ENCODE results near the gene TLCD3B.
"Not testable (repeated sequence)": the region's sequence is repeated elsewhere in the genome, so short reads cannot be mapped to it uniquely, and the experiment has no call there.

TLCD3B gene

GRCh38 chr16:30025156-30025555 lies 5.9 kb downstream of the TLCD3B start:
- no peak for DNase-seq

DNA sequence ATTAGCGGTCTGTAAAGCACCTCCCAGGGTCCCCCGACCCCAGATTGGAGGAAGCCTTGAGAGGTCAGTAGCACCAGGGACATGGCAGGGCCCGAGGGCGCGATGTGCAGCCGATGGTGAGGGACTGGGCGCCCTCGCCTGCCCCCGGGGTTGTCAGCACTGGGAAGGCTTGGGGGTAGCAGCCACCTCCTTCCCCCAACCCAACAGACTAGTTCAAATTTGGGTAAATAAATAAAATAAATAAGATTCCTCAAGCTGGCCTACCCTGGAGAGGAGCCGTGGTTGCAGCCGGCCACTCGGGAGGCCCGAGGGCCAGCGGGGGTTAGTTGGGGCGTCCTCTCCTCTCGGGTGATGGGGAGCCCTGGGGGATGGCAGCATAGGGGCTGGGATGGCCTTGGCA lies 6.6 kb downstream of the TLCD3B start:
- no peak for DNase-seq

DNA sequence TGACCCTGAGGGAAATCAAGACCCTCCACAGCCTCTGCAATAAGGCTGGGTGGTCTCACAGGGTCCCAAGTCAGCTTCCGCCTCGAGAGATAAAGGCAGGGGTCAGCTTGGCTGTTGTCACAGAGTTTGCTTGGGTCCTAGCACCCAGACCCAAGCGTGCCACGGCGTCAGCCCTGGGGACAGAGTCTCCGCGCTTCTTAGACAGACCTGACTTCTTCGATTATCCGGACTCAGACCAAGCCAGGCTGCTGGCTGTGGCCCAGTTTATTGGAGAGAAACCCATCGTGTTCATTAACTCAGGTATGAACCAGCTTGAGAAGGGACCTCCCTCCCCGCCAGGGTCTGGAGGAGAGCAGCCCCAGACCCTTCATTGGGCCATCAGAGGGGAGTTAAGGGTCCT lies 7.5 kb downstream of the TLCD3B start:
- no peak for DNase-seq

DNA sequence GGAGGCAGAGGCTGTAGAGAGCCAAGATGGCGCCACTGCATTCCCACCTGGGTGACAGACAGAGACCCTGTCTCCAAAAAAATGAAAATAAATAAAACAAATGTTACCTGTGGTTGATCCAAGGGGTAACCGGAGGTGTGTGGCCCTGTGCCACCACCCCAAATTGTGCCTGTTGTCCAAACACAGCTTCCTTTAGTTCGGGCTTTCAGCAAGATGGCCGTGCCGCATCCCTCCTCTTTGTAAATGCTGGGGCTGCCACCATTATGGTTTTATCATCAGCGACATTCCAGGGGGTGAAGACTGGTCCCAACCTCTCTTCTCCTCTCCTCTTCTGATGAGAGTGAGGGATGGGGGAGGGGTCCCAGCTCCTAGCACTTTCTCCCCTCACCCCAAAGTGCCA lies 8.2 kb downstream of the TLCD3B start, which contains the start of gene C16orf92:
Gene C16orf92 (plus strand): TSS at position 312 of the 400 bp plus-strand sequence. CDS start 143 bp downstream, outside the sequence.
- DNase-seq = no peak

GRCh38 chr16:30018731-30019158 lies 12.3 kb downstream of the TLCD3B start:
- DNase-seq = no peak

DNA sequence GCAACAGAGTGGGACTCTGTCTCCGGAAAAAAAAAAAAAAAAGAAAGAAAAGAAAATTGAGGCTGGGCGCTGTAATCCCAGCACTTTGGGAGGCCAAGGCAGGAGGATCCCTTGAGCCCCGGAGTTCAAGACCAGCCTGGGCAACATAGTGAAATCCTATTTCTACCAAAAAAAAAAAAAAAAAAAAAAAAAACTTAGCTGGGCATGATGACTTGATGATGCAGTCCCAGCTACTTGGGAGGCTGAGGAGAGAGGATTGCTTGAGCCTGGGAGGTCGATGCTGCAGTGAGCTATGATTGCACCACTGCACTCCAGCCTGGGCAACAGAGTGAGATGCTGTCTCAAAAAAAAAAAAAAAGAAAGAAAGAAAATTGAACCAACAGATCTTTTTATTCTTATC lies 13.1 kb downstream of the TLCD3B start:
- not testable (repeated sequence) for DNase-seq

DNA sequence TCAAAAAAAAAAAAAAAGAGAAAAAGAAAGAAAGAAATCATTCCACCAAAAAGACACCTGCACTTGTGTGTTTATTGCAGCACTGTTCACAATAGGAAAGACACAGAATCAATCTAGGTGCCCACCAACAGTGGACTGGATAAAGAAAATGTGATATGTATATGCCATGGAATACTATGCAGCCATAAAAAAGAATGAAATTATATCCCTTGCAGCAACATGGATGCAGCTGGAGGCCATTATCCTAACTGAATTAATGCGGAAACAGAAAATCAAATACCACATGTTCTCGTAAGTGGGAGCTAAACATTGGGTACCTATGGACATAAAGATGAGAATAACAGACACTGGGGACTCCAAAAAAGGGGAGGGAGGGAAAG lies 13.8 kb downstream of the TLCD3B start:
- no peak for DNase-seq

DNA sequence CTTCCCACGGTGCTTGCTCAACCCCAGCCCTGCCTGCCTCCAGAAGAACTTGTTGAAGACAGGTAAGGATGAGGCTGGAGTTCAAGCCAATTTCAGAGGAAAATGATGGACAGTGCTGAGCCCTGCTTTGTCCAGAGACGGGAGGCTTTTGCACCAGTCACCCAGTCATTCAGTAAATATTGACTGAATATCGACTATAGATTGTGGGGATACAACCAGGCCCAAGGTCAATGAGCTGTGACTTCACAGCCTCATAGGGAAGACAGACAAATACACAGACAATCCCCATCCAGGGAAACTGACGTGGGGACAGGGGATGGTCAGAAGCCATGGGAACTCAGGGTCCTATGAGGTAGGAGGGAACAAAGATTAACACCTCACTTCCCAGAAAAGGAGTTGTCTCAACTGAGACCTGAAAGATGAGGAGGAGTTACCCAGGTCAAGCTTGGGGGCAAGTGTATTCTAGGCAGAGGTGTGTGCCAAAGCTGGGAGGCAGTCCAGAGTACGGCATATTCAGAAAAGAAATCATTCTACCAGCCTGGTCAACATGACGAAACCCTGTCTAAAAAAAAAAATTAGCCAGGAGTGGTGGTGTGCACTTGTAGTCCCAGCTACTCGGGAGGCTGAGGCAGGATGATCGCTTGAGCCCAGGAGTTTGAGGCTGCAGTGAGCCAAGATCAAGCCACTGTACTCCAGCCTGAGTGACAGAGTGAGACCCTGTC lies 14.4 kb downstream of the TLCD3B start:
- DNase-seq = no peak

DNA sequence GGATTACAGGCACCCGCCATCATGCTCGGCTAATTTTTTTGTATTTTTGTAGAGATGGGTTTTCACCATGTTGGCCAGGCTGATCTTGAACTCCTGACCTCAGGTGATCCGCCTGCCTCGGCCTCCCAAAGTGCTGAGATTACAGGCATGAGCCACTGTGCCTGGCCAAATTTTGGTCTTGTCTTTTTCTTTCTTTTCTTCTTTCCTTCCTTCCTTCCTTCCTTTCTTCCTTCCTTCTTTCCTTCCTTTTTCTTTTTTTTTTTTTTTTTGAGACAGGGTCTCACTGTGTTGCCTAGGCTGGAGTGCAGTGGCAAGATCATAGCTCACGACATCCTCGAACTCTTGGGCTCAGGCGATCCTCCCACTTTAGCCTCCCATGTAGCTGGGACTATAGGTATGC lies 15.6 kb downstream of the TLCD3B start:
- not testable (repeated sequence) for DNase-seq

DNA sequence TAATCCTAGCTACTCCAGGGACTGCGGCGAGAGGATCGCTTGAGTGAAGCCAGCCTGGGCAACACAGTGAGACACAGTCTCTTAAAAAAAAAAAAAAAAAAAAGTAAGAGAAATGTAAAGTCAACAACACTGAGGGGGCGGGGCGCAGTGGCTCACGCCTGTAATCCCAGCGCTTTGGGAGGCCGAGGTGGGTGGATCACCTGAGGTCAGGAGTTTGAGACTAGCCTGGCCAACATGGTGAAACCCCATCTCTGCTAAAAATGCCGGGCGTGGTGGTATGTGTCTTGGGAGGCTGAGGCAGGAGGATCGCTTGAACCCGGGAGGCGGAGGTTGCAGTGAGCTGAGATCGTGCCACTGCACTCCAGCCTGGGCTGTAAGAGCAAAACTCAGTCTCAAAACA lies 18.5 kb downstream of the TLCD3B start:
- not testable (repeated sequence) for DNase-seq

DNA sequence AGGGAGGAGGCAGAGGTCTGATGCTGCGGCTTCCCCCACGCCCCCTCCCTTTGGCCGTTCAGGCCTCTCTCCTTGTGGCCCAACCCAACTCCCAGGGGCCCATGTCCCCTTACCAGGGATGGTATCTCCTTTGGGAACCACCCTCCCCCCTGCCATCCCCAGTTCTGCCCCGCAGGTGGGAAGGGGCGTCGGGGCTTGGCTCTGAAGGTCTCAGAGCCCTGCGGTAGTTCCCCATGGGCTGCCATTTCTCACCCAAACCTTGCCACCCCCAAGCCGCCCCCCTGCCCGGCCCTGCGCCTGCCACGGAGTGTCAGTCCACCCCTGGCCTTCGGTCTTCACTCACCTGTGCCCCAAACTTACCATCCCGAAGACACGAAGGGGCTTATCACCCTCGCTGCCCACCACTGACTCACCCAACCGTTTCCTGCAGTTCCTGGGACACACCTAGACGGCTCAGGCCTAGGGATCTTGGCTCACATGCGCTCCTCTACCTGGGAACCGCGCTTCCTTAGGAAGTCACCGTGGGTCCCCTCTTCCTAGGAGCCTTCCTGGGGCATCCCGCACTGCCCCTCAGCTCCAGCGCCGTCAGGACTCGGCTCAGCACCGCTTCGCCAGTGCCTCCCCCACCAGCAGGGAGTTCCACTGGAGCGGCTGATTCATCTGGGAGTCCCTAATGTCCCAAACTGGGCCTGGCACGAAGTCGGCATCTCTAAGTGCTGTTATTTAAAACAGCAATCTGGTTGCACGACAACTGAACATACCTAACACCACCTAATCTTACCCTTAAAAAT lies 19.2 kb downstream of the TLCD3B start:
- DNase-seq = no peak

DNA sequence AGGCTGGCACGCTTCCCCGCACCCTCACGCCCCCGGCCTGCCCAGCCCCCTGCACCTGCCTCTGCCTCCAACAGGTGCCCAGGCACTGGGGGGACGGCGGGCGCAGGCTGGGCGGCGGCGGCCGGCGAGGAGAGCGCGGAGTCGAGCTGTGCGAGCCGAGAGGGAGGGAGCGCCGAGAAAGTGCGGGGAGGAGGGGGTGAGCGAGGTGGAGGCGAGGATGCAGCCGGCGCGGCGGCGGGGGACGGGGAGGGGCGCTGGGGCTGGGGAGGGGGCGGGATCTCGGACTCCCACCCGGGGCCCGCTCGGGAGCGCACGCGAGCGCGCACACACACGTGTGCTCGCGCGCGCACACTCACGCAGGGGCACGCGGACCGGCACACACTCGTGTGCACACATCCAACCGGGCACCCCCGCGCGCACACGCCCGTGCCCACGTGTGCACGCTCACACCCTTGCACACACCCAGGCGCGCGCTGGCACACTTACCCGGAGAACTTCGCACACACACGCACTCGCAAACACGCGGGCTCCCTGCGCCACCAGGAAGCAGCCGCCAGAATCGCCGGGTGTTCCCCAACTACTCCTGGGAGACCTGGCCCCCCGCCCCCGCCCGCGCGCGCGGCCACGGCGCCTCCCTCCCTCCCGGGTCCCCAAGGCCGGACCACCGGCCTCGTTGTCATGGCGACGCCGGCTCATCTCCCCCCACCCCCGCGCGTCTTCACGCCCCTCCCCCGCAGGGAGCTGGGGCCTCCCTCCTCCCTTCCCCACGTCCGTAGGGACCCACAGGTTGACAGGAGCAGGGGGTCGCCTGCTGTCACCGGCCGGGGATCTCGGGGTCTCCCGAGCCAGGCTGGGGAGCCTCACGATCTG lies 20.0 kb downstream of the TLCD3B start, which contains the start of gene DOC2A:
Gene DOC2A (minus strand): TSS at position 184 of the 870 bp plus-strand sequence. CDS start 805 bp downstream, outside the sequence.
- no peak for DNase-seq

DNA sequence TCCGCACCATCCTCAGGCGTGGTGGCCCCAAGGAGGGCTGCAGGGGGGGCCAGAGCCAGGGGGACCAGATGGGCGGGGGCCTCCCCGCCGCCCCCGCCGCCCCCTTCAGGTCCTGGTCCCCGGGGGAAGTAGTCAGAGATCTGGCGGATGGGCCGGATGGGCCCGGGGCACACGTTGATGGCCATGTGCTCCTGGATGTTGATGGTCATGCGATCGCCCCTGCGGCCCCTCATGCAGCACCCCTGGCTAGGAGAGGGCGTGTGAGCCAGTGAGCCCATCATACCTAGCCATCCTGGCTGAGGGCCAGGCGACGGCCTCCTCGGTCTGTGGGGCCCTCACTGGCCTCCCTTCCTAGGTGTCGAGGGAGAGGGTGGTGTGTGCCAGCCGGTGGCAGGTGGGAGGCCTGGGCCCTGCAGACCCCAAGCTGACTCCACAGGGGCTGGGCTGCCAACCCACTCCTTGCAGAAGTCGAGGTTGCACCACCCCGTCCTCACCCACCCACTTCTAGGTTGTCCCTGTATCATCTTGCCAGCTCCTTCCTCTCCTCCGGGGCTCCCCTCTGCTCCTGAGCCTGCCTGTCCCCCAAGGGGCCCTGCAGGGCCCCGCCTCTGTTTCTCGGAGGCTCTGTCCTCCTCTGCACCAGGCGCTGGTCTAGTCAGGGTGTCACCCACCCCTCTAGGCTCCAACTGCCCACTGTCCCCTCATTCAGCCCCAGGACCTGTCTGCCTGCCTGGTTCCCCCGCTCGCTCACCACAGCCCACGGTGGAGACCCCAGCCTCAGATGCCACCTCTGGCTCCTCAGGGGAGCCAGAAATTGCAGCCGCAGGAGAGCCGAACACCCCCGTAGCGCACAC lies 20.9 kb downstream of the TLCD3B start:
- no peak for DNase-seq

GRCh38 chr16:30009085-30009862 lies 21.8 kb downstream of the TLCD3B start:
- no peak for DNase-seq

DNA sequence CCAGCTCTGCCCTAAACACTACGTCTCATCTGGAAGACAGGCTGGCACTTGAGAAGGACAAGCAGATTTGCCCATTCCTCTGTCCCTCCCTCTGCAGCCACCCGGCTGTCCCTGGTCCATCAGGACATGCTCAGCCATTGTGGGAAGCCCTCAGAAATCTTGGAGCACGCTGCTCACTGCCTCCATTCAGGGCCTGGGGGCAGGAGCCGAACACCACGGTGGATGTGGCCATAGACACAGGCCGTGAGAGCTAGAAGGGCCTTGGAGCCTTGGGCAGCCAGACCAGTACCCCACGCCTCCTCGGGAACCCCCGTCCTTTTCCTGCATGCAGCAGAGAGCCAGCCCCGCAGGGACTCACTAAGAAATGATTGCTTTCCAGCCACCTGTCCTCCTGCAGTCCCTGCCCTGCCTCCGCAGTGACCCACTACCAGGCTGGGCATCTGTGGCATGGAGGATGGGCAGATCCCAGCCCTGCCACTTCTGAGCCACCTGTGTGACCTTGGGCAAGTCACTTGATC lies 23.6 kb downstream of the TLCD3B start:
- DNase-seq = no peak

DNA sequence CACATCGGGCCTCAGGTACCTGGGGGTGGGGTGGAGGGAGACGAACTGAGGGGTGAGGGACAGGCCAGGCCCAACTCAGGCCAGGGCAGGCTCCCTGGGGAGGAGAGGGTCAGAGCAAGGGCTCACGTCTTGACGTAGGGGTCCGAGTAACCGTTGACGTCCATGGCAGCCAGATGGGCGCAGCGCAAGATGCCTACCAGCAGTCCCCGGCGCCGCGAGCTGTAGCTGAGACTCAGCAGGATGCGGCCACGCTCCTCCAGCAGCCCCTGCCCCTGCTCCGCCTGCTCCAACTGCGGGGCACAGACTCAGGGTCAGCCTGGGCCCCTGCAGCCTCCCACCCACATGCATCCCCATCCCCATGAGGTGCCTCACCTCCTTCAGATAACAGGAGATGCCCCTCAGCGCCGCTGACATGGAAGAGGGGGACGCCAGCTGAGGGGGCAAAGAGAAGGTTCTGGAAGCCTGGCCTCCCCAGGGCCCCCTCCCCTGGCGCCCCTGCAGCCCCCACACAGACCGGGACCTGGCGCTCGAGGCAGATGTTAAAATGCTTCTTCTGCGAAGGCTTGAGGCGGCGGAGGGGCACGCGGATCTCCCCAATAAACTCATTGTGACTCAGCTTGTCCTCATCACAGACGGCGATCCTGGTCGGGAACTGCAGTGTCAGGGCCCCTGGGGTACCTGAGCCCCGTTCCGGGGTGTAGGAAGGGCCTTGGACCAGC lies 24.3 kb downstream of the TLCD3B start:
- DNase-seq = no peak

- DNase-seq = no peak
Observed at GRCh38 chr16:30006095-30006473, 25.0 kb downstream of the TLCD3B start.

DNA sequence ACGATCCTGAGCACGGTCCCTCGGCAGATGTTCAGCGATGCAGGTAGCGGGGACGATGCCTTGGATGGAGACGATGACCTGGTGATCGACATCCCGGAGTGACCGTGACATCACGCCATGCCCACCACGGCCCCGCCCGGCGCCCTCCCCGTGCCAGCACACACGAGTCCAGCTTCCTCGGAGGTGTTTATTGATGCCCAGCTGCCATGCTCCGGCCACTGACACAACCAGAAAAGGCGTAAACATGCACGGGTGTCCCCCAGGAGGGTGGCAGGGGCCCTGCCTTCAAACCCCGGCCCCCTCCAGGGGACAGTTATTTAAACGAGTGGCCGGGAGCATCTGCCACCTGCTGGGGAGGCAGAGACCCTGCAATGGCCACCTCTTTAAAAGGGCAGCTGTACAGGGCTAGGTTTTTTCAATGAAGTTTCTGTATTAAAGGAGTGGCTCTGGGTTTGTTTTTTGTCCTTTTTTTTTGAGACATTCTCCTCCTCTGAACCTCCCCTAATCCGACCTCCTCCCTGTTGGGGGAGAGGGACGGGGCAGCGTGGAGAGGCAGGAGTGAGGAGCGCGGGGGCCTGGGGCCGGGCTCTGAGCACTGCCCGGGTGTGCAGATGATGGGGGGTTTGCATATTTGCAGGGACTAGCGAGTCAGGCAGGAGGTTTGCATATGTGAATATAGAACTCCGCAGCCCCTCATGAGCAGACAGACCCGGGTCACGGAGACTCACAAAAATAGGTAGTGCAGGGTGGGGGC lies 25.6 kb downstream of the TLCD3B start:
- no peak for DNase-seq

DNA sequence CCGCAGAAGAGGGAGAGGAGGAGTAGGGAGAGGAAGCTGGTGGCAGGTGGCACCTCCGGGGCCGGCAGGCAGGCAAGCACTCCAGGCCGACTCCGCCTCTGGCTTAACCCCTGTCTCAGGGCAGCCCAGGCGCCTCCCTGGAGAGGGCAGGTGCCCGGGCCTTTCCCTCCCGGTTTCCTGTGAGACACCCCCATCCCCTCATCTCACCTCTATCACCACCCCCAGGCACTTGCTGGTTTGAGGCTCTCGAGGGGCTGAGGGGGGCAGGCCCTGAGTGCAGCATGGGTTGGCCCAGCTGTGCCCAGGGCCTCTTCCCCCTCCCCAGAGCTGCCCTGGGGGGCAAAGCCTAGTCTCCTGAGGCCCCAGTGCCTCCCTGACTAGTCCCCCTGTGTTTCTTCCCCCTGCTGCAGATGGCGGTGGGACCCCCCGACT lies 26.2 kb downstream of the TLCD3B start:
- no peak for DNase-seq

GRCh38 chr16:30004424-30004776 lies 26.7 kb downstream of the TLCD3B start:
- no peak for DNase-seq

Data from NCI-H1048 (cell line).